ENCODE measurements around the gene LIF.

GRCh38 chr22:30247561-30247960 lies 1.0 kb upstream of the LIF start:
- TF ChIP-seq POLR2A (IDR thresholded peaks at IDR 0.05) (no peak), CTCF (IDR thresholded peaks at IDR 0.05 in 4 of 5, conservative IDR thresholded peaks at IDR 0.05 in 1 of 5) (no peak)
